GM19043 (cell line): ENCODE results near the gene KRTAP10-6.
"Not testable (repeated sequence)": the region's sequence is repeated elsewhere in the genome, so short reads cannot be mapped to it uniquely, and the experiment has no call there.

Source experiments
- ATAC-seq: cut with Tn5 transposase; IDR thresholded peaks from one replicate; pipeline ENCODE4 v1.9.1; 2021; ENCODE audit warnings: low read depth; ENCODE audit not compliant: unreplicated experiment

The KRTAP10-6 gene

DNA sequence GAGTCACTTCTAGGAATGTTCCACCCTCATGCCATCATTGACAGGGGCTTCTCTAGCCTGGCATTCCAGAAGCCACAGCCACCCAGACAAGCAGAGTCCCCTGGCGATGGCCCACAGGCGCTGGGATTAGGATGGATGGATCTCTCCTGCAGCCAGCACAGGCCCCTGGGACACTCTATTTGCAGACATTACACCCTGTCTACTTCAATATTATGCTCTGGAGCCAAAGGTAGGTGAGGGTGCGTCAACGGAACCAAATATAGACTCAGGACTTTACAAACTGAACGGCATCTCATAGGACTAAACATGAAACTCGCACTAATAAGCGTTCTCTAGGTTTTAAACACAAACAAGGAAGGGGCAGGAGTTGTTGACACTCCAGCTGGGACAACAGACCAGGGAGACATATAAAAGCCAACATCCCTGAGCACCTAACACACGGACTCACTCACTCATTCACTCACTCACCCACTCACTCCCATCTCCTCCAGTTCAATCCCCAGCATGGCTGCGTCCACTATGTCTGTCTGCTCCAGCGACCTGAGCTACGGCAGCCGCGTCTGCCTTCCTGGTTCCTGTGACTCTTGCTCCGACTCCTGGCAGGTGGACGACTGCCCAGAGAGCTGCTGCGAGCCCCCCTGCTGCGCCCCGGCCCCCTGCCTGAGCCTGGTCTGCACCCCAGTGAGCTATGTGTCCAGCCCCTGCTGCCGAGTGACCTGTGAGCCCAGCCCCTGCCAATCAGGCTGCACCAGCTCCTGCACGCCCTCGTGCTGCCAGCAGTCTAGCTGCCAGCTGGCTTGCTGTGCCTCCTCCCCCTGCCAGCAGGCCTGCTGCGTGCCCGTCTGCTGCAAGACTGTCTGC is 8.0 kb upstream of the KRTAP10-6 start, which contains the start of gene KRTAP10-7:
TSS of gene KRTAP10-7 (plus strand) at position 480 of the 861 bp plus-strand sequence. CDS start at position 505, 25 bp downstream.
- ATAC-seq: not testable (repeated sequence)

DNA sequence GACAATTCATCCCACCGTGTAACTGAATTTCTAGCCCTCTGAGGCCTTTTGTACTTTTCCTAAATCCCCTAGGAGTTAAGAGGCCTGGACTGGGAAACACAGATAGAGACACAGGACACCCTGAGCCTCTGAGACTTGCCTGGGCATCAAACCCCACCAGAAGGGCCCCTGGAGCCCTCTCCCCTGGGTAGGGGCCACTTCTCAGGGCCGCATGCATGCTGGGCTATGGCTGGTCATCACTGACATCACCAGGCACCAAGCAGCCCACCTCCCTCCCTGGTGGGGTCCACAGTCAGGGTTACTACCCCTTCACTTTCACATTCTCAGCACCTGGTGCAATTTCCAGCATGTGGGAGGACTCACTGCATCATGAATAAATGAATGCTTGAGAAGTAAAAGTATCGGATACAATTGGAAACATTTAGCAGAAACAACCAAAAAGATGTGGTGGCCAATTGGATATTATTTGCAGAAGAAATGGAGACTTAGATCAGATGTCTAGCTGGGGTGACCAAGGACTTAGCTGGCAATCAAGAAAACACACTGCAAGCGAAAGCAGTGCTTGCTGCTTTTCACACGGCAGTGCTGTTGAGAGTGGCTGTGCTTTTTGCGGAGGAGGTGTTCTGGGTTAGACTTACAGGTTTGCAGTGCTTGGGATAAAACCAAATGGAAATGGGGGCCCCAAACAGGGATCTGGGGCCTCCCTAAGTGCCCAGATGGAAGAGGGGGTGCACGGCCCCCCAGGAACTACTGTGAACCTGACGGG is 7.1 kb upstream of the KRTAP10-6 start:
- ATAC-seq: no peak

DNA sequence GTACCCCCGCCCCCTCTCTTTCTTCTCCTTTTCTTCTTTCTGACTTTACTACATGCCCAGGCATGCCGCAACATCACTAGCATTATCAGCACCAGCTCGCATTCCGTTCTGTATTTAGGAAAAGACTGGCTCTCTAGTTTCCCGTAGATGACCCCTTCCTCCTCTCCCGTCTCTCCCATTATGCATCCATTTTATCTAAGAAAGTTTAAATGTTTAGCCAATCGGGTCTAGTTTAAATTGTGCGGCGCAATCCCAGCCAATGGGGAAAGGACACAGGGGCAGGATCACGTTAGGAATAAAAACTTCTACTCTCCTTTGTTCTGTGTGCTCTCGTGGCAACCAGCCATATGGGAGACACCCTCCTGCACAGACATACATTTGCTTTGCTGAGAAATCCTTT is 5.8 kb upstream of the KRTAP10-6 start:
- ATAC-seq: no peak

DNA sequence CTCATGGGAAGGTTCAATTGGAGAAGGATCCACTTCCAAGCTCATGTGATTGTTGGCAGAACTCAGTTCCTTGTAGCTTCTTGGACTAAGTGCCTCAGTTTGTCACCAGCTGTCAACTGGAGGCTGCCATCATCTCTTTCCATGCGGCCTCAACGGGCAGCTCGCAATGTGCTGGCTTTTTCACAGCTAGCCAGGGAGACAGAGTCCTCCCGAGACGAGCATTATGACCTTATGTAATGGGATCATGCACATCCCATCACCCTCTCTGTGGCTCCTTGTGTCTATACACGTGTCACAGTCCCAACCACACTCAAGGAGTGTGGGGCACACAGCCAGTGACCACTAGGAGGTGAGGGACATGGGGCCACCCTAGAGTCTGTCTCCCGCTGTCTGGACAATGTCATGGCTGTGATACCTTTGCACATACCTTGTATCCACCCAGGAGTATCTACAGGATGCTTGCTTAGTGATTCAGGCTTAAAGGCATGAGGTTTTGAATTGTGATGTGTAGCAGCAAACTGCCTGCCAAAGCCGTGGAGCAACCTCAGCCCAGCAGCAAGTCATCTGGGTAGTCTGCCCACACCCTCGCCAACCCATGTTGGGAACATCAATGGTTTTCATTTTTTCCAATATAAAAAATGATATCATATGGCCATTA is 3.9 kb upstream of the KRTAP10-6 start:
- no peak for ATAC-seq

DNA sequence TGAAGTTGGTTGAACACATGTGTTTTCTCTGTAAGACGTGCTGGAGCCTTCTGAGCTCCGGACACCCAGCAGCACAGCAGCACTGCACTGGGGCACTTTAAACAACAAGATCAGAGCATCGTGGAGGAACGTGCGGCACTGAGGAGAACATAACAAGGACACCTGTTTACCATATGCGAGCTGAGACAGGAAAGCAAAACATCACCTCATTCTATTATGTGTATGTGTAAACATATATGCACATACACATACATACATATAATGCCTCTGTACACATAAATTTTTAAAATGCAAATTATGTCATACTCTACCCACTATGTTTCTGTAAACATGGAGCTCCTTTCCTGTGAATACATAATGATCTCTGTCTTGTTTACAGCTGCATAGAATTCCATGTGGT is 3.2 kb upstream of the KRTAP10-6 start:
- ATAC-seq: no peak

DNA sequence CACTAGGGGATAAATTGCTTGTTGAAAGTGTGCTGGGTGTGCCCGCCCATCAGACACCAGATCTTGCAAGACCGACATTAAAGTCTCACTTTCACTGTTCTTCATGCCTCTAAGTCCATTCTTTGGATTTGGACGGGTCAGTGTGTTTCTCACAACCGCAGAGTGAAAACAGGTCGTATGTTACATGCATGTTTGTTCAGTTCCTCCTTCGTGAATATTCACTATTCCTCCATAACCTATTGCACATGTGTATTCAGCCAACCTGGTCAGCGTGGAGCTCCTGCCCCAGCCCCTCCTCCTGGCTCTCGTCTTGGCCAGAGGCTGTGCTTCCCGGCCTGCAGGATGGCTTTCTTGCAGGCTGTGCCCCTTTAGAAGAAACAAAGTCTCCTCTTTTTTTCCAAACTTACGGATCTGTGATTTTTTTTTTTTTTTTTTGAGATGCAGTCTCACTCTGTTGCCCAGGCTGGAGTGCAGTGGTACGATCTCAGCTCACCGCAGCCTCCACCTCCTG is 2.2 kb upstream of the KRTAP10-6 start:
- ATAC-seq: no peak

DNA sequence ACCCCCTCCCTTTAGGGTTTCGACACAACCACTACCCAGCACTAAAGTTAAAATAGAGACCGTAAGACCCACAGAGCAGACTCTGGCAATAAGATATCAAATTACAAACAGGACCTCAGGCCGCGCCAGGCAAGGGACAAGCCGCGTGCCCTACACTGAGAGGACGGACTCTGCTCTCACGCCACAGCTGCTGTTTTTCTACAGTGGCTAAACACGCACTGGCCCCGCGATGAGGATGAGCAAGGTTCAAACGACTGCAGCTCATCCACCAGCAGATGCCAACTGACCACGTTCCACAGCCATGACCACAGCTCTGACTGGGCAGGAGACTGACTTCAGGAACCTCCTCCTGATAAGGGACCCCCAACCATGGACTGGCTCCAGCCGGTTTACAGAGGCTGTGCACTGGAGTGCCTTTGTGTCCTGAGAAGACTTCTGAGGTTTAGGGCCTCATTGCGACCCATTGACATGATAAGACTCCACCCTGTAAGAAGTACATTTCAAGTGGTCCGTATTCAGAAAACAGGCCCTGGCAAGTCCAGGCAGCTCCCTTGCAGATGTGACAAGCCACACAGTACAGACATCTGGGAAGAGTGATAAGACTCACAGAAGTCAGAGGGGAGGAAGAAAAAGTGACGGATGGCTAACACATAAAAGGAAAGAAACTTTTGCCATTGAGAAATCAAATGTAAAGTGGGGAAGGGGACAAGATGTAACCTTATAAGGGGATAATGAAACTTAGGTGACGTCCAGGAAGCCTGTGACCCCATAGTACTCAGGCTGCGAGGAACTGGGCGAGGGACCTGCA is 1.5 kb upstream of the KRTAP10-6 start:
- no peak for ATAC-seq

DNA sequence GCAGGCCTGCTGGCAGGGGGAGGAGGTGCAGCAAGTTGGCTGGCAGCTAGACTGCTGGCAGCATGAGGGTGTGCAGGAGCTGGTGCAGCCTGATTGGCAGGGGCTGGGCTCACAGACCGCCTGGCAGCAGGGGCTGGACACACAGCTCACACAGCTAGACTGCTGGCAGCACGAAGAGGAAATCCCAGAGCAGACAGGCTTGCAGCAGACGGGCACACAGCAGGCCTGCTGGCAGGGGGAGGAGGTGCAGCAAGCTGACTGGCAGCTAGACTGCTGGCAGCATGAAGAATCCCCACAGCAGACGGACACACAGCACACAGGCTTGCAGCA is 539 bp downstream of the KRTAP10-6 start:
- ATAC-seq: not testable (repeated sequence)

DNA sequence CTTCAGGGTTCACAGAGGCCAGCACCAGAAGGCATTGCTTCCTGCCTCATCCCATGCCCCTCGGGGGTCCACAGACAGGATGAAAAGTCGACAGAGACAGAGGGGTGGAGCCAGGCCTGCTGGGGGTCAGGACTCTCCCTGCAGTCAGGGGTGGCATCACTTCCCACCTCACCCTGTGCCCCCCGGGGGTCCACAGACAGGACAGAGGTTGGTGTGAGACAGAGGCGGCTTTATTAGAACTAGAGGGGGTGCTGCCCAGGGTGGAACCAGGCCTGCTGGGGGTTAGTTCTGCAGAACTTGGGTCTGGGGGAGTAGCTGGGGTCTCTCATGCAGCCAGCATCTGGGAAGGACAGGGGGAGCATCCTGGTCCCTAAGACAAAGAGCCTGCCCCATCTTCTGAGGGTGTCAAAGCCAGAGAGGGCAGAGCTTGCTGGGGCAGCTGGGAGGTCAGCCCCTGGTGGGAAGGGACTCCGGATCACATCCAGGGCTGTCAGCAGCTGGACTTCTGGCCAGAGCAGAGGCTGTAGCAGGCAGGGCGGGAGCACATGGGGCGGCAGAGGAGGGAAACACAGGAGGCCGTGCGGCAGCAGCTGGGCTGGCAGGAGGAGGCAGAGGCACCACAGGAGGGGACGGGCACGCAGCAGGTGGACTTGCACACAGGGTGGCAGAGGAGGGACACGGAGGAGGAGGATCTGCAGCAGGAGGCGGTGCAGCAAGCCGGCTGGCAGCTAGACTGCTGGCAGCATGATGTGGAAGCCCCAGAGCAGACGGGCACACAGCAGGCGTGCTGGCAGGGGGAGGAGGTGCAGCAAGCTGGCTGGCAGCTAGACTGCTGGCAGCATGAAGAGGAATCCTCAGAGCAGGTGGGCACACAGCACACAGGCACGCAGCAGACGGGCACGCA is 1.2 kb downstream of the KRTAP10-6 start:
- not testable (repeated sequence) for ATAC-seq

DNA sequence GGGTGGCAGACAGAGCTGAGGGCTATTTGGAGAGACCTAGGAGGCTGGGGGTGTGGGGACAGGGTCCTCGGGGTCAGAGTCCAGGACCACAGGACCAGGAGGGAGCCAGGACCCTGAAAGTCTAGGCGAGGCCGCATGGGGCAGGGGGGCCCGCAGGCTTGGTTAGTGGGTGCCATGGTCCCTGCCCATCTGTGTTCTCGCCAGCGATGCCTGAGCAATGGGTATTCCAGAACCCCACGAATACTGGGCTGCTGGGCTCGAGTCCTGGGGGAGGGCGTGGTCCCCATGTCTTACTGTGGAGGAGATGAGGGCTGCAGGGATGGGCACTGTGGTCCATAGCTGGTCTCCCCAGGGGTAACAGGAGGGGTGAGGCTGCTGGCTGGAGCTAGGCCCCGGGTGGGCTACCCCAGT is 2.0 kb downstream of the KRTAP10-6 start:
- ATAC-seq: no peak

DNA sequence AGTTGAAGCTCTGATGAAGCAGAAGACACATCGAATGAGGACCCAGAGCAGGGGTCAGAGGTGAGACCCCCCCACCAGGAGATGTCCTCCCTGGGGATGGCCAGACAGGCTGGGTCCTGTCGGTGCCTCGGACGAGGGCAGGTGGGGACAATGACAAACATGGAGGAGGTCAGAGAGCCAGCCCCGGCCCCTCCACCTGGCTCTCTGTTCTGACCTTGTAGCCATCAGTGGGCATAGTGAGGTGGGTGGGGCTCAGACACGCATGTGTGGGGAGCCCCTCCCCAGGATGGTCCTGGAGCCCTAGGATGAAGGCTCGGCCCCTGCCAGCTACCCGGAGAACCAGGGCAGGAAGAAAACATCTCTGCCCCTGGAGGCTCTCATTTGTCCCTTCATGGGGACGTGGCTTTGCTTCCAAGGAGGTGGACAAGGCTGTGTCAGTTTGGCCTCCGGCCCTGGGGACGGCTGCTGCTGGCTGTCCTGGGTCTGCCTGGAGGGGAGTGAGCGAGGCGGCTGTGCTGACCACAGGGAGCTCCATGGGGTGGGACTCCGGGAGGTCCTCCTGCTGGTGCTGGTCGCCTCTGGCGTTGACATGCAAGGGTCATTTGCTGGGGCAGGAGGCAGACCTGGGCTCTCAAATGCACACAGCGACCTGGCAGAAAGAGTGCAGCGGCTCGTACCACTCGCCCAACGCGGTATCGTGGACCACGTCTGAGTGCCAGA is 2.6 kb downstream of the KRTAP10-6 start:
- no peak for ATAC-seq

DNA sequence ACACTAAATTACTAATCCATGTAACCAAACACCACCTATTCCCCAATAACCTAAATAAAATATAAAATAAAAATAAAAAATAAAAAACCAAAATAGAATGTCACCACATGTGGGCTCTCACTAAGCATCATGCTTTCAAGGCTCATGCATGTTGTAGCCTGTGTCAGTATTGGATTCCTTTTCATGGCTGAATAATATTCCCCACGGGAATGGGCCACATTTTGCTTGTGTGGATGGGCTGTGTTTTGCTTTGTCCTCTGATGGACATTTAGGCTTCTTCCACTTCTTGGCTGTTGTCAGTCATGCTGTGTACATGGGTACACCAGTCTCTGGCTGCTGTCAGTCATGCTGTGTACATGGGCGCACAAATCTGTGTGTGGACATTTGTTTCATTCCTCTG is 3.2 kb downstream of the KRTAP10-6 start:
- ATAC-seq: no peak

DNA sequence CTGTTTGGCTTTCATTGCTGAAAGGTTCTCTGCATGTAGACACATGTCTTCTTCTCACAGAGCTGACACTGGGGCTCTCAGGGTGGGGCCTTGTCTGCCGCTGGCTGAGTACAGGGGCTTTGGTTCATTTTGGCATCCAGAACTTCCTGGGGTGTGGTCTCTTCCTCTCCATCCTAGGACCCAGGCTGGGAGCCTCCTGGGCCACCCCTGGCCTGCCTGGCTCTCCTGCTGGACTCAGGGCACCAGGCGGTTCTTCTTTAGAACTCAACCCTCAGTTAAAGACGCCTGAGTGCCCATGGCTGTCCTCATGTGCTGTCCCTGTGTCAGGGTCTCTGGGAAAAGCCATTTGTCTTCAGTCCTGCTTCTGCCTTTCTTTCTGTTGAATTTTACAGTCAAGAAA is 6.4 kb downstream of the KRTAP10-6 start:
- ATAC-seq: no peak

DNA sequence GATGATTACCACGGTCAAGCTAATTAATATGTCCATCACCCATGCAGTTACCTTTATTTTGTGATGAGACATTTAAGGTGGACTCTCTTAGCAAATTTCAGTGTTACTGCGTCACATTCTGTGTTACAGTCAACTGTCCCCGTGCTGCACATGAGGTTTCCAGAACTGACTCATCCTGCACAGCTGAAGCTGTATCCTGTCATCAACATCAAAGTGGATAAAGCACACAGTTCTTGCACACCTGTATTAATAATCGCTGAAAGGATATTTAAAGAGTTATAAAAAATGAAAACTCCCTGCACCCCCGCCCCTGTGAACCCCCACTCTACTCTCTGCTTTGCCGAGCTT is 8.5 kb downstream of the KRTAP10-6 start:
- no peak for ATAC-seq

DNA sequence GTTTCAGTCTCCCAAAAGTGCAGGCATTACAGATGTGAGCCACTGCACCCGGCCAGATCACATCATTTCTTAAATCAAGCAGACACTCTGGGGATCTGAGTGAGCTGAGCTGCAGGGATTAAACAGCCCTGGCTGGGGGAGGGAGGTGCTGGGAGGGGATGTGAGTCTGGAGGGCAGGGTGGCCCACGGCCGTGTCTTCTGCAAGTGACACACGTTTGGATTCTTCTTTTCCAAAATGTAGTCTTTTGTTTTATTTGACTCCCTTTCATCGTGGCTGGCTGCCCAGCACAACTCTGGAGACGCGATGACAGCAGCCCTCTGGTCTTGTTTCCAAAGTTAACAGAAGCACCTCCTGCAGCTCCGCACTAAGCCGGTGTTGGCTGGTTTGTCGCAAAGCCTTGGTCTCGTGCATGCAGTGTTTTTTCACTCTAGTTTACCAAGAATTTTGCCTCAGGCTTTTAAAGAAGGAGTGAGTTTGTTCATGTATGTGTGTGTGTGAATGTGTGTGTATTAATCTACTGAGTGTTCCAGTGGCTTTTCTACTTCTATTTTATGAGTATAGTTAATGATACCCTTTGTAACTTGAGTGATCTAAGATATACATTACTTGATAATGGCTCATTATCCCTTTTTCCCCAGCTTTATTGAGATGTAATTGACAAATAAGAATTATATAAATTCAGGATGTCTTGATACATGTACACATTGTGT is 9.1 kb downstream of the KRTAP10-6 start:
- no peak for ATAC-seq

DNA sequence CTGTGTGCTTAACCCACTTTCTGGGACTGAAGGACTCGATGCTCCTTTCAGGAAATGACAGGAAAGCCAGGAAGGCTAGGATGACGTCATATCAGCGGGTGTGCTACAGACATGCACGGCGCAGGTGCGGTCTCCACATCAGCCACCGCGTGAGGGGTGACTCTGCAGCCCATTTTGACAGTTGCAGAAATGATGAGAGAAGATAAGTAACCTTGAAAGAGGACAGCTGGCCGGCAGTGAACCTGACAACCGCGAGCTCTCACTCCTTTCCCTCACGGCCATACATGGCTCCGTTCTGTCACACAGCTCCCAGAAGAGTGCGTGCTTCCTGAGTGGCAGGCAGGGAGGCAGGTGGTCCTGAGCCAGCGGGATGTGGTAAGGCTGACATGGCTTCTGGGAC is 10.2 kb downstream of the KRTAP10-6 start:
- ATAC-seq: no peak

DNA sequence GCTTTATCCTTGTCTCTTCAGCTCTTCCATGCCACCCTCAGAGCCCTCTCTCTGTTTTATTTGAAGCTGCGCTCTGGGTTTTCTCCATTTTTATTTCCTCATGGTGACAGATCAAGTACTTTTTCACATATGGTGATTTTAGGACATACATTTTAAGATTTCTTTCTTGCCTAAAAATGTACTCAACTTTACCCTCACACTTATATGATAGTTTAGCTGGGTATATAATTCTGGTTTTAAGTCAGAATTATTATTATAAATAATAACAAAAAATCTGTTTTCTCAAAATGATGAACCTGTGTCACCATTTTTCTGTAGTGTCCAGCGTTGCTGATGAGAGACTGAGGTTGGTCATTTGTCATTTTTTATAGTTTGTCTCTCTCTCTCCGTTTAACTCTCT is 11.1 kb downstream of the KRTAP10-6 start:
- no peak for ATAC-seq

DNA sequence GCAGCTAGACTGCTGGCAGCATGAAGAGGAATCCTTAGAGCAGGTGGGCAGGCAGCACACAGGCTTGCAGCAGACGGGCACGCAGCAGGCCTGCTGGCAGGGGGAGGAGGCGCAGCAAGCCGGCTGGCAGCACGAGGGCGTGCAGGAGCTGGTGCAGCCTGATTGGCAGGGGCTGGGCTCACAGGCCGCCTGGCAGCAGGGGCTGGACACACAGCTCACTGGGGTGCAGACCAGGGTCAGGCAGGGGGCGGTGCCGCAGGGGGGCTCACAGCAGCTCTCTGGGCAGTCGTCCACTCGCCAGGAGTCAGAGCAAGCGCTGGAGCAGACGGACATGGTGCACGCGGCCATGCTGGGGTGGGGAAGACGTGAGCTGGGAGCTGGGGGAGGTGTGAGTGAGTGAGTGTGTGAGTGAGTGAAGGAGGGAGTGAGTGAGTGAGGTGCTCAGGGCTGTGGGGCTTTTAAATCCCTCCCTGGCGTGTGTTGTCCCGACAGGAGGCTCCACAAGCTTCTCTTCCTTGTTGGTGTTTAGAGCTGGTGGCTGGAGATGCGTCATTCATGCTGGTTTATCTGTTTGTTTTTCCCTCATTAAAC is 12.0 kb downstream of the KRTAP10-6 start, which contains the start of gene KRTAP10-5:
TSS of gene KRTAP10-5 (minus strand) at position 374 of the 591 bp plus-strand sequence. CDS start at position 348, 26 bp downstream.
- ATAC-seq: not testable (repeated sequence)
